Astrocyte (in vitro differentiated cells and primary cell): ENCODE results near the gene KIAA1217.

Source experiments
- EZH2 ChIP-seq: IDR thresholded peaks from 2 replicates; pipeline ENCODE4 v1.6.1; 2012; ENCODE audit warnings: mild to moderate bottlenecking, low read length, inconsistent platforms; ENCODE audit not compliant: insufficient read depth
- TF ChIP-seq, protein P1 (sequence below): IDR thresholded peaks from 2 replicates; pipeline ENCODE4 v1.5.1; 2011; ENCODE audit warnings: low read depth, mild to moderate bottlenecking, inconsistent platforms, low read length, moderate library complexity; ENCODE audit not compliant: insufficient read depth

DNA sequence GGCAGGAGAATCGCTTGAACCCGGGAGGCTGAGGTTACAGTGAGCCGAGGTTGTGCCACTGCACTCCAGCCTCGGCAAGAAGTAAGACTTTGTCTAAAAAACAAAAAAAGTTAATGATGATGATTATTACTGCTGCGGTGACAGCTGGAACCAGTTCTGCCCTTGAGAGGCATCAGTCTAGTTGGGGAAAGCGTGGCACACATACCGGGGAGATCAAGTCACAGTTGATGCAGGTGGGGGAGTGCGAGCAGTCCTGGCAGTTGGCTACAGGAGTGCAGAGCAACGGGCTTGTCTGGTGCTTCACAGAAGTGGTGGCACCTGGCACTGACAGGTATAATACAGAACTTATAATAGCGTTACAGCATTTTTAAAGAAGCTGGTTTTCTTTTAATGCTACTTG is 341.7 kb downstream of the KIAA1217 start:
- no peak for TF ChIP-seq EZH2
- TF ChIP-seq, protein P1, sequence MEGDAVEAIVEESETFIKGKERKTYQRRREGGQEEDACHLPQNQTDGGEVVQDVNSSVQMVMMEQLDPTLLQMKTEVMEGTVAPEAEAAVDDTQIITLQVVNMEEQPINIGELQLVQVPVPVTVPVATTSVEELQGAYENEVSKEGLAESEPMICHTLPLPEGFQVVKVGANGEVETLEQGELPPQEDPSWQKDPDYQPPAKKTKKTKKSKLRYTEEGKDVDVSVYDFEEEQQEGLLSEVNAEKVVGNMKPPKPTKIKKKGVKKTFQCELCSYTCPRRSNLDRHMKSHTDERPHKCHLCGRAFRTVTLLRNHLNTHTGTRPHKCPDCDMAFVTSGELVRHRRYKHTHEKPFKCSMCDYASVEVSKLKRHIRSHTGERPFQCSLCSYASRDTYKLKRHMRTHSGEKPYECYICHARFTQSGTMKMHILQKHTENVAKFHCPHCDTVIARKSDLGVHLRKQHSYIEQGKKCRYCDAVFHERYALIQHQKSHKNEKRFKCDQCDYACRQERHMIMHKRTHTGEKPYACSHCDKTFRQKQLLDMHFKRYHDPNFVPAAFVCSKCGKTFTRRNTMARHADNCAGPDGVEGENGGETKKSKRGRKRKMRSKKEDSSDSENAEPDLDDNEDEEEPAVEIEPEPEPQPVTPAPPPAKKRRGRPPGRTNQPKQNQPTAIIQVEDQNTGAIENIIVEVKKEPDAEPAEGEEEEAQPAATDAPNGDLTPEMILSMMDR: no peak
